K562 (cell line): ENCODE data around the gene HSD17B8. TPM values are rescaled to one million over a fixed set of nuclear protein-coding genes. Genes with fewer than 3 reads are reported as not detected.

ENCODE experiments used
- ATAC-seq: fragments of 200-7000 bp; cut with Tn5 transposase; 3 replicates; pipeline ENCODE4 v1.9.1; 2020; ENCODE audit warnings: moderate library complexity
- BruUV-seq: library from RNA; stranded (reverse); fragments of 400-500 nt; replicated peaks from 2 replicates; lab custom pipeline; 2021; lab: Mats Ljungman, UMichigan
- CTCF ChIA-PET: fragments of 300-600 bp; formaldehyde crosslinking; extraction: SDS; loops from one replicate; lab custom pipeline; 2021; ENCODE audit warnings: low intra/inter-chr PET ratio; lab: Yijun Ruan, JAX
- POLR2A ChIA-PET: fragments of 300-600, 350-650 bp; sonication (Branson Sonifier 250); formaldehyde crosslinking; extraction: SDS; loops from one replicate; lab custom pipeline; 2021; ENCODE audit warnings: antibody characterized with exemption, inconsistent platforms; lab: Yijun Ruan, JAX
- DNase-seq, 4 experiments: peaks; one replicate each; pipeline versions ENCODE4 v3.0.0 to v3.0.0-alpha.2; 2011 to 2018; ENCODE audit warnings: low spot score in 3 of 4, mixed read lengths in 3 of 4; ENCODE audit errors: extremely low read depth in 1 of 4
- FAIRE-seq: peaks from 2 replicates; lab custom pipeline; 2011; peaks lifted over from hg19 to GRCh38; lab: Jason Lieb, UNC
- H2AFZ ChIP-seq: 2 replicates; pipeline ENCODE4 v1.6.0; 2011; ENCODE audit warnings: low read depth, low read length, control low read depth, inconsistent platforms
- H3K27ac ChIP-seq: fragments of 200-600 bp; 3 replicates; pipeline ENCODE4 v1.8.0; 2011; ENCODE audit warnings: low read depth, mild to moderate bottlenecking, control low read depth, inconsistent platforms, low read length, moderate library complexity, mixed read lengths; ENCODE audit errors: extremely low read depth
- H3K27me3 ChIP-seq, 2 experiments: fragments of 300-600 bp in 1 of 2; 2 replicates in 1 of 2; 3 replicates in 1 of 2; pipeline versions ENCODE4 v1.6.0 to v1.8.0; 2011; ENCODE audit warnings: inconsistent platforms in 2 of 2, low read length in 2 of 2, mild to moderate bottlenecking in 1 of 2, mixed read lengths in 1 of 2, moderate library complexity in 1 of 2; ENCODE audit not compliant: control insufficient read depth in 2 of 2, insufficient read depth in 2 of 2
- H3K36me3 ChIP-seq: fragments of 300-600 bp; 3 replicates; pipeline ENCODE4 v1.8.0; 2011; ENCODE audit warnings: mild to moderate bottlenecking, low read length, inconsistent platforms; ENCODE audit not compliant: control insufficient read depth, insufficient read depth
- H3K4me1 ChIP-seq, 2 experiments: fragments of 200-600 bp in 1 of 2; replicated peaks in 1 of 2; 2 replicates in 1 of 2; 3 replicates in 1 of 2; pipeline versions ENCODE4 v1.5.1 to v1.8.0; 2011; ENCODE audit warnings: inconsistent platforms in 2 of 2, low read length in 2 of 2, mild to moderate bottlenecking in 1 of 2, mixed read lengths in 1 of 2, moderate library complexity in 1 of 2; ENCODE audit not compliant: control insufficient read depth in 2 of 2, insufficient read depth in 2 of 2
- H3K4me2 ChIP-seq: 2 replicates; pipeline ENCODE4 v1.6.1; 2011; ENCODE audit warnings: low read length, control low read depth, inconsistent platforms, mixed read lengths; ENCODE audit not compliant: insufficient read depth
- H3K4me3 ChIP-seq: fragments of 200-600 bp; sonication (generic), shearing (Covaris generic); 2 replicates; pipeline ENCODE4 v1.5.1; 2016; ENCODE audit warnings: control low read depth, inconsistent platforms
- H3K79me2 ChIP-seq: fragments of 200-600 bp; 3 replicates; pipeline ENCODE4 v1.8.0; 2011; ENCODE audit warnings: low read length, inconsistent platforms; ENCODE audit not compliant: control insufficient read depth, insufficient read depth
- H3K9ac ChIP-seq, 2 experiments: 2 replicates each; pipeline versions ENCODE4 v1.6.0 to v1.6.1; 2011; ENCODE audit warnings: low read depth in 2 of 2, low read length in 2 of 2, control low read depth in 1 of 2, inconsistent platforms in 1 of 2, mild to moderate bottlenecking in 1 of 2, mixed read lengths in 1 of 2; ENCODE audit not compliant: insufficient read depth in 1 of 2
- H3K9me1 ChIP-seq: one replicate; pipeline ENCODE4 v1.6.0; 2011; ENCODE audit warnings: inconsistent platforms, mild to moderate bottlenecking, low read length, moderate library complexity; ENCODE audit not compliant: control insufficient read depth, insufficient read depth
- H3K9me3 ChIP-seq: replicated peaks from 2 replicates; pipeline ENCODE4 v1.5.1; 2011; ENCODE audit warnings: low read depth, low read length, inconsistent platforms; ENCODE audit not compliant: control insufficient read depth, insufficient read depth
- H4K20me1 ChIP-seq: replicated peaks from 2 replicates; pipeline ENCODE4 v1.6.1; 2011; ENCODE audit warnings: low read length, inconsistent platforms, mixed read lengths; ENCODE audit not compliant: control insufficient read depth, insufficient read depth
- HDAC2 ChIP-seq: fragments of 450-650 bp; IDR thresholded peaks from 2 replicates; pipeline ENCODE4 v1.6.1; 2016; ENCODE audit warnings: mild to moderate bottlenecking
- NFE2L1 ChIP-seq: fragments of 450-650 bp; IDR thresholded peaks from 2 replicates; pipeline ENCODE4 v1.6.1; 2016; ENCODE audit warnings: missing genetic modification characterization, low read depth, mild to moderate bottlenecking, missing compliant biosample characterization, moderate library complexity, borderline replicate concordance
- ZBTB49 ChIP-seq: sonication (generic); formaldehyde crosslinking; IDR thresholded peaks from 2 replicates; pipeline ENCODE4 v1.8.0; 2022; ENCODE audit warnings: missing genetic modification reagents, mild to moderate bottlenecking, borderline replicate concordance
- WGBS: fragments of 100-300 bp; shearing (Covaris generic); methylation state at CpG from one replicate; pipeline ENCODE4 v1.1.6; 2016; ENCODE audit warnings: low coverage, mixed read lengths; ENCODE audit not compliant: insufficient coverage; ENCODE audit errors: missing lambda C conversion rate; 5-methylcytosine and 5-hydroxymethylcytosine counted together
- in situ Hi-C: fragments of 300-500 bp; cut with MboI; formaldehyde crosslinking; loops from 4 replicates; pipeline ENCODE4 v1.15.0; 2018; ENCODE audit warnings: inconsistent platforms, mixed read lengths
- intact Hi-C: fragments of 100-400 bp; cut with micrococcal nuclease; formaldehyde crosslinking; loops from 2 replicates; pipeline ENCODE4 v1.14.2; 2022
- polyA plus RNA-seq, 8 experiments: library from polyadenylated mRNA; depleted of rRNA in 4 of 8; stranded (reverse) in 5 of 8; unstranded in 3 of 8; fragments of >200 nt; fragmentation: Nextera tagmentation in 2 of 8; fragmentation: Illumina TruSeq in 1 of 8; extraction: Ambion mirVana in 2 of 8; extraction: Trizol in 1 of 8; gene quantifications; 2 replicates each; pipeline versions ENCODE4 v1.2.1 to v1.2.3, GENCODE V29; 2011 to 2014; ENCODE audit warnings: inconsistent platforms in 1 of 8, missing spikeins in 1 of 8
- total RNA-seq, 7 experiments: library from RNA; depleted of rRNA in 6 of 7; stranded (reverse); fragments of >200 nt in 6 of 7; fragmentation: Illumina TruSeq in 2 of 7; extraction: Trizol in 2 of 7; gene quantifications; 2 replicates each; pipeline versions ENCODE4 v1.2.1 to v1.2.3, GENCODE V29; 2011 to 2021; ENCODE audit warnings: low replicate concordance in 1 of 7
- TF ChIP-seq, protein P1 (sequence below): sonication (generic); formaldehyde crosslinking; IDR thresholded peaks from 2 replicates; pipeline ENCODE4 v1.8.1; 2023; ENCODE audit warnings: mild to moderate bottlenecking, missing genetic modification reagents
- TF ChIP-seq, protein P2 (sequence below): fragments of 250-450 bp; sonication (Bioruptor Pico); IDR thresholded peaks from 2 replicates; pipeline ENCODE4 v1.5.1; 2021; ENCODE audit warnings: mild to moderate bottlenecking

Gene HSD17B8
- total and polyA plus RNA-seq, 9 of the 15 experiments (the other 6 are each of a cell fraction or from before 2014, with no cell fraction given) = 3.7 to 35.2 (median 14.2) TPM

- H3K4me1 ChIP-seq = peaks cover 7 to 20% of the 10 kb centered on the region in 2 experiments; a peak in 3 of 5 replicates
- no peak overlapping the region for H3K4me3 ChIP-seq
- no peak for TF ChIP-seq HDAC2
- no peaks in the 10 kb centered on the region for H4K20me1 ChIP-seq
- DNase-seq = no peak
- FAIRE-seq = no peak
- H2AFZ ChIP-seq = no peak overlapping the region
- no peaks in the 10 kb centered on the region for H3K36me3 ChIP-seq
- ChIA-PET POLR2A (interaction anchor here (1.0 kb wide), 1 partner anchor 248 kb away, joined by 3 read pairs; no protein-coding TSS in a partner anchor), CTCF (interaction anchor here (3.5 kb wide), 1 partner anchor 88 kb away, joined by 21 read pairs; no protein-coding TSS in a partner anchor)
- no peaks in the 10 kb centered on the region for H3K9me1 ChIP-seq
- WGBS = 13% methylated on average over 11 of the region's 11 CpGs
- no peak overlapping the region for H3K27ac ChIP-seq
- in situ Hi-C loops = loop anchor here (5.0 kb wide), 1 partner anchor 1023 kb away; no protein-coding TSS in a partner anchor
- no peak for ATAC-seq
- peaks cover 2 to 34% of the 10 kb centered on the region in 2 experiments; a peak in 4 of 5 replicates for H3K27me3 ChIP-seq
- H3K9me3 ChIP-seq = no peaks in the 10 kb centered on the region
- no peak overlapping the region for H3K9ac ChIP-seq
- BruUV-seq = no TSS peak
- no peak overlapping the region for H3K4me2 ChIP-seq
- H3K79me2 ChIP-seq = no peaks in the 10 kb centered on the region
- intact Hi-C loops = loop anchor here (2.0 kb wide), 1 partner anchor 37 kb away; no protein-coding TSS in a partner anchor
Observed at GRCh38 chr6:33160096-33160495, 44.4 kb upstream of the HSD17B8 start.

- CTCF ChIA-PET = interaction anchor here (1.1 to 3.5 kb wide), 5 partner anchors 12 to 161 kb away, joined by 4 to 21 read pairs (median 5); no protein-coding TSS in a partner anchor
- DNase-seq (peak in 1 of 4 experiments; percentile 16), ATAC-seq (no peak), FAIRE-seq (no peak)
- H3K4me1 ChIP-seq = peaks cover 7 to 25% of the 10 kb centered on the region in 2 experiments; a peak in 3 of 5 replicates
- no peaks in the 10 kb centered on the region for H3K36me3 ChIP-seq
- no peaks in the 10 kb centered on the region for H3K9me1 ChIP-seq
- no peaks in the 10 kb centered on the region for H4K20me1 ChIP-seq
- BruUV-seq = no TSS peak
- H3K27me3 ChIP-seq = peaks cover 3 to 38% of the 10 kb centered on the region in 2 experiments; a peak in 4 of 5 replicates
- H2AFZ ChIP-seq = peak overlapping the region; percentile 92; the same call in 1 of the 2 replicates
- 30% methylated on average over 13 of the region's 13 CpGs for WGBS
- H3K27ac ChIP-seq = no peak overlapping the region
- H3K9ac ChIP-seq = no peak overlapping the region; a peak in 1 of 4 replicates
- H3K9me3 ChIP-seq = no peaks in the 10 kb centered on the region
- in situ Hi-C loops = loop anchor here (5.0 kb wide), 1 partner anchor 1024 kb away; no protein-coding TSS in a partner anchor
- no peaks in the 10 kb centered on the region for H3K79me2 ChIP-seq
- no peak overlapping the region for H3K4me3 ChIP-seq
- 0 out of 2 replicates have a peak overlapping the region, but pooled peaks have one; percentile 4 for H3K4me2 ChIP-seq
- no peak for TF ChIP-seq NFE2L1 (tag)
- TF ChIP-seq, protein P1, sequence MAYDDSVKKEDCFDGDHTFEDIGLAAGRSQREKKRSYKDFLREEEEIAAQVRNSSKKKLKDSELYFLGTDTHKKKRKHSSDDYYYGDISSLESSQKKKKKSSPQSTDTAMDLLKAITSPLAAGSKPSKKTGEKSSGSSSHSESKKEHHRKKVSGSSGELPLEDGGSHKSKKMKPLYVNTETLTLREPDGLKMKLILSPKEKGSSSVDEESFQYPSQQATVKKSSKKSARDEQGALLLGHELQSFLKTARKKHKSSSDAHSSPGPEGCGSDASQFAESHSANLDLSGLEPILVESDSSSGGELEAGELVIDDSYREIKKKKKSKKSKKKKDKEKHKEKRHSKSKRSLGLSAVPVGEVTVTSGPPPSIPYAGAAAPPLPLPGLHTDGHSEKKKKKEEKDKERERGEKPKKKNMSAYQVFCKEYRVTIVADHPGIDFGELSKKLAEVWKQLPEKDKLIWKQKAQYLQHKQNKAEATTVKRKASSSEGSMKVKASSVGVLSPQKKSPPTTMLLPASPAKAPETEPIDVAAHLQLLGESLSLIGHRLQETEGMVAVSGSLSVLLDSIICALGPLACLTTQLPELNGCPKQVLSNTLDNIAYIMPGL (CRISPR knock-in tag) = no peak
- TF ChIP-seq ZBTB49 (CRISPR knock-in tag) = no peak
- TF ChIP-seq, protein P2, sequence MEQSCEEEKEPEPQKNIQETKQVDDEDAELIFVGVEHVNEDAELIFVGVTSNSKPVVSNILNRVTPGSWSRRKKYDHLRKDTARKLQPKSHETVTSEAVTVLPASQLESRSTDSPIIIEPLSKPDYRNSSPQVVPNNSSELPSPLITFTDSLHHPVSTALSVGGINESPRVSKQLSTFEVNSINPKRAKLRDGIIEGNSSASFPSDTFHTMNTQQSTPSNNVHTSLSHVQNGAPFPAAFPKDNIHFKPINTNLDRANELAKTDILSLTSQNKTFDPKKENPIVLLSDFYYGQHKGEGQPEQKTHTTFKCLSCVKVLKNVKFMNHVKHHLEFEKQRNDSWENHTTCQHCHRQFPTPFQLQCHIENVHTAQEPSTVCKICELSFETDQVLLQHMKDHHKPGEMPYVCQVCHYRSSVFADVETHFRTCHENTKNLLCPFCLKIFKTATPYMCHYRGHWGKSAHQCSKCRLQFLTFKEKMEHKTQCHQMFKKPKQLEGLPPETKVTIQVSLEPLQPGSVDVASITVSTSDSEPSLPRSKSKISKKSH (CRISPR knock-in tag) = no peak
- POLR2A ChIA-PET = interaction anchor here (1.0 kb wide), 1 partner anchor 67 kb away, joined by 3 read pairs; no protein-coding TSS in a partner anchor
- intact Hi-C loops = loop anchor here (1.0 to 2.0 kb wide), 2 partner anchors 36 to 87 kb away; no protein-coding TSS in a partner anchor
Observed at GRCh38 chr6:33160728-33161344, 43.6 kb upstream of the HSD17B8 start.
